GM18867 (cell line): ENCODE measurements around the gene COX8C.
A peak's percentile ranks its signal among the peaks of the same experiment; 100 is the strongest.
"Not testable (repeated sequence)": the region's sequence is repeated elsewhere in the genome, so short reads cannot be mapped to it uniquely, and the experiment has no call there.

Experiments used
- ATAC-seq: cut with Tn5 transposase; IDR thresholded peaks from one replicate; pipeline ENCODE4 v1.9.1; 2021; ENCODE audit warnings: mild to moderate bottlenecking, moderate library complexity; ENCODE audit not compliant: unreplicated experiment

Gene COX8C

DNA sequence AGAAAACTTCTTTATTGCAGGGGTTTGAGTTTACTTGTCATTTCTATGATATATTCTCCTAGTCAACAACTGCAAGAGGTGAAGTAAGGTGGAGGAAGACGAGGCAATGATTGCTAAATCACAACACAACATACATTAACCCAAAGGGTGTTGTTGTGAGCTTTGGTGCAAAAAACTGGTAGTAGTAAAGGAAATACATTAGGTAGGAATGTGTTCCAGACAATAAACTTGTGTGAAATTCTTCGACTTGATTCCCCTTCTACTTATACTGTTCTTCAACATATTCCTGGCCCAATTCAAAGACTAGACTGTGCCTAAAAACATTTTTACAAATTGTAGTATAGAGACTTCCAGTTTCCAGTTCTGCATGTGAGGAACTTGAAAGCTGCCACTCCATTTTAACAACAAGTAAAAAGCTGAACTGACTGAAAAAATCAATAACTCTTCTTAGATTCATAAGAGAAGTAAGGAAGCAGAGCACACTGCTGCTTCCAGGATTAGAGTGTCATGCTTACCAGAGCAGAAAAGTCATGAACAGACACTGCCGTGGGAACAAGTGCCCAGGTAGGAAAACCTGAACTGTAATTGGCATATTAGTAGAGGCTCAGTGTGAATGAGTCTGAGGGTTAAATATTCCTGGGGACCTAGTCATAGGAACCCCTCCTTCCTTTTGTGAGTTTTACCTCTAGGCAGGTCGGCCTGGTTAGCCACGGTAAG lies 22.2 kb downstream of the COX8C start:
- ATAC-seq, result peak; percentile 16

DNA sequence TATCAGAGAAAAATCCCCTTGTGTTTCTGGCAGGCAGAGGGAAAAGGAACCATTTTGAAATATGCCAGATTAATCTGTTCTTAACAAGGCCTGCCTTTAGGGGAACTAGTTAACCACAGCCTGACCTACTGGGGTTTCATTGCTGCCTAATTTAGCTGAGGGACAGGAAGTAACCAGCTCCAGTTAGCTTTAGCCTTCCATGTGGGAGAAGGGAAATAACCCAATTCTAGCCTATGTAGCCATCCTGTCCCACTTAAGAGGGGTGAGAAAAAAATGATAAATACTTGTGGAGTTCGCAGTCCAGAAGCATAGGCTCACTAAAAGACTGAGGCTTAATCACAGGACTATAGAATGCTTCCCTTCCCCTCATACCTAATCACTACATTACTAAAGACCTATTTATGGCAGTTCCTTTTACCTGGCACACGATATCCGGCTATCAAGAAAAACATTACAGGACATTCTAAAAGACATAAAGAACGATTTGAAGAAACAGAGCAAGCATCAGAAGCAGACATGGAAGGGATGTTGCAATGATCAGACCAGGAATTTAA lies 22.8 kb downstream of the COX8C start:
- peak; percentile 85 for ATAC-seq

DNA sequence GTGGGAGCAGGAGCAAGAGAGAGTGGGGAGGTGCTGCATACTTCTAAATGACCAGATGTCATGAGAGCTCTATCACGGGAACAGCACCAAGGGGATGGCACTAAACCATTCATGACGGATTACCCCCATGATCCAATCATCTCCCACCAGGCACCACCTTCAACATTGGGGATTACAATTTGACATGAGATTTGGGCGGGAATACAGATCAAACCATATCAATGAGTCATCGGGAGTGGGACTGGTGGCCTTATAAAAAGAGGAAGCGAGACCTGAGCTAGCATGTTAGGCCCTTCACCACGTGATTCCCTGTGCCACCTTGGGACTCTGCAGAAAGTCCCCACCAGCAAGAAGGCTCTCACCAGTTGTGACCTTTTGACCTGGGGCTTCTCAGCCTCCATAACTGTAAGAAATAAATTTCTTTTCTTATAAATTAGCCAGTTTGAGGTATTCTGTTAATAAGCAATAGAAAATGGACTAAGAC lies 28.7 kb downstream of the COX8C start:
- peak; percentile 97 for ATAC-seq

DNA sequence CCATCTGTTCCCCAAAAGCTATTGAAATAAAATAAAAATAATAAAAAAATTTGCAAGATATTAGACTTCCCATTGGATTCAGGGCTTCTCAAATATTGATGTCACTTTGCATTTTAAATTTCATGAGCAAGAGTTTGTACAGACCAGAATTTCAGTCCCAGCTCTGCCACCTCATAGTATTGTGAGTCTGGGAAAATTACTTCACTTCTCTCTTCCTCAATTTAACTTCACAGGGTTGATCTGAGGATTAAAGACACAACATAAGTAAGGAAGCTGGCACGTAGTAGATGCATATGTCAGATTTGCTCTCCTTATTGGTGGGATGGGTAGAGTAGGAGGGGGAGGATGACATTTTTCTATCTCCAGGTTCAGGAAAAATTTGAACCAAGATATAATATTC lies 32.8 kb downstream of the COX8C start:
- ATAC-seq, result no peak

DNA sequence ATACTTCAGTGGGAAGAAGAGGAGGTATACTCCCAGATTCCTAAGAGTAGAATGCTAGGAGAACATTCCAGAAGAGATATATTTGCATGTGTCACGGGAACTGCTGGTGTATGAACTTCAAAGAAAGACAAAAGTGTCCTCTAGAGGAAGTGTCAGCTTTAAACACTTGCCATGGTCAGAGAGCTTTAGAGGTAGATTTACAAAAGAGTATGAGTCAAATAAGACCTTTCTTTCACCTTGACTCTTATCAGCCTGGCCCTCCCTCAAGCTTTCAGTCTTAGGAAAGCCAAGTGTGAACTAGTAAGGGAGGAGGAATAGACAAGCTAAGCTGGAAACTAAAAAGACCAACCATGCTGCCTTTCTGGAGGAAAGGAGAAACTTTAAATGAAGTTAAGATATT lies 34.7 kb downstream of the COX8C start:
- ATAC-seq, result no peak

DNA sequence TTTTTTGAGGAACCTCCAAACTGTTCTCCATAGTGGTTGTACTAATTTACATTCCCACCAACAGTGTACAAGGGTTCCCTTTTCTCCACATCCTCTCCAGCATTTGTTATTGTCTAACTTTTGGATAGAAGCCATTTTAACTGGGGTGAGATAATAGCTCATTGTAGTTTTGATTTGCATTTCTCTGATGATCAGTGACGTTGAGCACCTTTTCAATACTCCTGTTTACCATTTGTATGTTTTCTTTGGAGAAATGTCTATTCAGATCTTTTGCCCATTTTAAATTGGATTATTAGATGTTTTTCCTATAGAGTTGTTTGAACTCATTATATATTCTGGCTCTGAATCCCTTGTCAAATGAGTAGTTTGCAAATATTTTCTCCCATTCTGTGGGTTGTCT lies 37.3 kb downstream of the COX8C start:
- not testable (repeated sequence) for ATAC-seq

DNA sequence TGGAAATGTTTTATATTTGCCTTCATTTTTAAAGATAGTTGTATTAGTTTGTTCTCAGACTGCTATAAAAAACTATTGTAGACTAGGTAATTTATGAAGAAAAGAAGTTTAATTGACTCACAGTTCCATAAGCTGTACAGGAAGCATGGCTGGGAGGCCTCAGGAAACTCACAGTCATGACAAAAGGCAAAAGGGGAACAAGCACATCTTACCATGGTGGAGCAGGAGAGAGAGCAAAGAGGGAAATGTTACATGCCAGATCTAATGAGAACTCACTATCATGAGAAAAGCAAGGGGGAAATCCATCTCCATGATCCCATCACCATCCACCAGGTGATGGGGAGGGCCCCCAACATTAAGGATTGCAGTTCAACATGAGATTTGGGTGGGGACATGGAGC lies 48.2 kb downstream of the COX8C start:
- ATAC-seq, result no peak

DNA sequence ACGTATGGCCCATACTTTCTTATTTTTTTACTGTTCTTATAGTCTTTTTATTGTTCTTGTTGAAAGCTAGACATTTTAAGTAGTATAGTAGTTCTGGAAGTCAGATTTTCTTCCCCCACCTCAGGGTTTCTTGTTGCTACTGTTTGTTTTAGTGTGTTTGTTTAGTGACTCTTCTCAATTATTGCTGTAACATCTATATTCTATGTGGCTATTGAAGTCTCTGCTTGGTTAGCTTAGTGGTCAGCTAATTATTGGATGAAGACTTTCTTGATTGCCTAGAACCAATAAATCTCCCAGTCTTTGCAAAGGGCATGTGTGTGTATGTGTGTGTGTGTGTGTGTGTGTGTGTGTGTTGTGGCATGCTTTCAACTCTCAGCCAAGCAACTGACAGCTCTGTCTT lies 49.5 kb downstream of the COX8C start:
- no peak for ATAC-seq
